ENCODE results near the gene METTL9. TPM values are rescaled to one million over a fixed set of nuclear protein-coding genes. Genes with fewer than 3 reads are reported as not detected.

METTL9 gene
- polyA plus RNA-seq, 1 donor, result 150 TPM

DNA sequence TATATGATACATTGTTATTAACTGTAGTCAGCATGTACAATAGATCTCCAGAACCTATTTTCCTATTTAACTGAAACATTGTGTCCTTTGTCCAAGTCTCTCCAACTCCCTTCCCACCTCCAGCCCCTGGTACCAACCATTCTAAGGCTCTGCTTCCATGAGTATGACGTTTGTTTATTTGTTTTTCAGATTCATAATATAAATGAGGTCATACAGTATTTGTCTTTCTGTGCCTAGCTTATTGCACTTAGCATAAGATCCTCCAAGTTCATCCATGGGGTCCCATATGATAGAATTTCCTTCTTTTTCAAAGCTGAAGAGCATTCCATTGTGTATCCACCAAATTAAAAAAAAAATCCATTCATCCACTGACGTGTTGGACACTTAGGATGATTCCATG is 103.8 kb downstream of the METTL9 start:
- Histone ChIP-seq H3K36me3 (ENCODE audit: control insufficient read depth, insufficient read depth, low read length) (no peaks in the 10 kb centered on the region), H3K4me1 (ENCODE audit: control insufficient read depth, insufficient read depth, low read length) (no peaks in the 10 kb centered on the region), H3K27ac (ENCODE audit: low read length) (no peak overlapping the region), H3K27me3 (ENCODE audit: control insufficient read depth, insufficient read depth, low read length) (no peaks in the 10 kb centered on the region), H3K9me3 (ENCODE audit: control insufficient read depth, low read depth, low read length) (no peaks in the 10 kb centered on the region), H3K4me3 (ENCODE audit: low read length) (no peak overlapping the region)
- 43% methylated on average over 1 of the region's 2 CpGs for WGBS (ENCODE audit: insufficient coverage, low lambda C conversion rate)
- DNase-seq, result no peak

DNA sequence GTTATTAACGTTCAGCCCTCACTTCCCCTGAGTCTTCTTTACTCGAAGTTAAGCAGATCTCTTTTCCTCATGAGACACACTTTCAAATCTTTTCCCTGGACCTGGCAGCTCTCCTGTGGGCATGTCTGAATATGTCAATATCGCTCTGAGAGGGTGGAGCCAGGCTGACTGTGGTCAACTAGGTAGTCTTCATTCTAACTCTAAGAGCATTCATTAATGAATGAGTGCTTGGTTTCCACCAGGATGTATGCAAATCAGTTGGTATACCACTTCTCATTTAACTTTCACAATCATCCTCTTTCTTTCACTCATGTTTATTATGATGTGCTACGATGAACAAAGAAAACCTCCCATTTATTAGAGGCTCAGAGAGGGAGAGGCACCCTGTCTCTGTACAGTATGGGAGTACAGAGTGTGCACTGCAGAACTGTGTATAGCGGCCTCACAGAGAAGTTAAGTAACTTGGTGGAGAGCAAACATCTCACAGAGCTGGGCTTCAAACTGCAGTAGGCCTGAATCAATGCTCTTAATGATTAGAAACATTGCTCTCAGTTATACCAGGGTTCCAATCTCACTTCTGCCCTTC is 104.3 kb downstream of the METTL9 start:
- Histone ChIP-seq H3K4me1 (ENCODE audit: control insufficient read depth, insufficient read depth, low read length) (no peaks in the 10 kb centered on the region), H3K27me3 (ENCODE audit: control insufficient read depth, insufficient read depth, low read length) (no peaks in the 10 kb centered on the region), H3K36me3 (ENCODE audit: control insufficient read depth, insufficient read depth, low read length) (no peaks in the 10 kb centered on the region), H3K4me3 (ENCODE audit: low read length) (no peak overlapping the region), H3K9me3 (ENCODE audit: control insufficient read depth, low read depth, low read length) (no peaks in the 10 kb centered on the region), H3K27ac (ENCODE audit: low read length) (no peak overlapping the region)
- 86% methylated on average over 1 of the region's 5 CpGs for WGBS (ENCODE audit: insufficient coverage, low lambda C conversion rate)
- DNase-seq, result no peak

DNA sequence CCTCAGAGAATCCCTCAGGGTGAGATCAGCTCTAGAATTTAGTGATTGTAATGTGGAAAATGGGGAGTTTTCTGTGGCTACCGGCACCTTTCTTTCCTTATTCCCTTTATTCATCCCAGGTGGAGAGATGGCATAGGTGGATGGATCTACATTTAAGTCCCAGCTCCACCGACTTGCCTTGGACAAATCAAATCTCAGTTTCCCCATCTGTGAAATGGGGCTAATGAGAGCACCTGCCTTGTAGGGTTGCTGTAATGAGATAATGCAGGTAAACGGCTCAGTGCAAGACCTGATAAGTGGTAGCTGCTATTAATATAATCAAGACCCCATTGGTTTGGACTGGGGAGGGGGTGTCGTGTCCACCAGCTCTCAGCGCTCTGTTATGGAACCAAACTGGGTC is 104.9 kb downstream of the METTL9 start:
- no peaks in the 10 kb centered on the region for H3K4me1 ChIP-seq (ENCODE audit: control insufficient read depth, insufficient read depth, low read length)
- H3K27me3 ChIP-seq (ENCODE audit: control insufficient read depth, insufficient read depth, low read length), result no peaks in the 10 kb centered on the region
- no peak overlapping the region for H3K4me3 ChIP-seq (ENCODE audit: low read length)
- WGBS (ENCODE audit: insufficient coverage, low lambda C conversion rate), result 100% methylated on average over 1 of the region's 5 CpGs
- no peaks in the 10 kb centered on the region for H3K36me3 ChIP-seq (ENCODE audit: control insufficient read depth, insufficient read depth, low read length)
- no peaks in the 10 kb centered on the region for H3K9me3 ChIP-seq (ENCODE audit: control insufficient read depth, low read depth, low read length)
- no peak overlapping the region for H3K27ac ChIP-seq (ENCODE audit: low read length)
- no peak for DNase-seq

DNA sequence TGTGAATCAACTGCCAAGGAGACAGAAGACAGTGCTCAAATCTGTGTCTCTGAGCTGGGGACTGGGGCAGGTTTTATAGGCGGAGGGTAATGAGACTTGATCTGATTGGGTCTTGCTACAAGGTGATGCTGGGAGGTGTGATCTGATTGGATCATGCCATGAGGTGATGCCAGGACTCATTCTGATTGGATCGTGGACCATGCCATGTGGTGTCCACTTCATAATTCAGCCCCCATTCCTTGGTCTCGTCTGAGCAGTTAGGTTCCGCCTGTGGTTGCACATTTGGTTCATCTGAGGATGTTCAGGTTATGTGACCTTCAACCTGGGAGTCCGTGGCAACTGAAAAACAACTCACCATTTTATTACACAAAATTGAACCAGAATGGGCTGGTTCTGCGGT is 105.4 kb downstream of the METTL9 start:
- Histone ChIP-seq H3K36me3 (ENCODE audit: control insufficient read depth, insufficient read depth, low read length) (no peaks in the 10 kb centered on the region), H3K27ac (ENCODE audit: low read length) (no peak overlapping the region), H3K9me3 (ENCODE audit: control insufficient read depth, low read depth, low read length) (no peaks in the 10 kb centered on the region), H3K4me3 (ENCODE audit: low read length) (no peak overlapping the region), H3K4me1 (ENCODE audit: control insufficient read depth, insufficient read depth, low read length) (no peaks in the 10 kb centered on the region), H3K27me3 (ENCODE audit: control insufficient read depth, insufficient read depth, low read length) (no peaks in the 10 kb centered on the region)
- no peak for DNase-seq
- WGBS (ENCODE audit: insufficient coverage, low lambda C conversion rate), result no CpG with 5 or more reads among the region's 6 CpGs

Other genes with a start within 250 kb of the METTL9 start
- 7.4 TPM for gene IGSF6, start 53.0 kb downstream of the METTL9 start, polyA plus RNA-seq
- 0.13 TPM for gene OTOA, start 64.4 kb downstream of the METTL9 start, polyA plus RNA-seq

Data from large intestine (tissue), 3 donors.